HepG2 (cell line): ENCODE results near the gene ANKRD12. TPM values are rescaled to one million over a fixed set of nuclear protein-coding genes. Genes with fewer than 3 reads are reported as not detected.

Experiments
- ATAC-seq: fragments of 200-7000 bp; cut with Tn5 transposase; 3 replicates; pipeline ENCODE4 v1.9.1; 2020; ENCODE audit warnings: mild to moderate bottlenecking, moderate library complexity
- BruUV-seq: library from RNA; stranded (reverse); fragments of 400-500 nt; replicated peaks from 2 replicates; lab custom pipeline; 2021; lab: Mats Ljungman, UMichigan
- CTCF ChIA-PET: fragments of 300-600 bp; formaldehyde crosslinking; extraction: SDS; loops from one replicate; lab custom pipeline; 2021; ENCODE audit warnings: low total read pairs, inconsistent platforms, low intra/inter-chr PET ratio; lab: Yijun Ruan, JAX
- POLR2A ChIA-PET: fragments of 350-600 bp; sonication (Branson Sonifier 250); formaldehyde crosslinking; loops from one replicate; lab custom pipeline; 2020; ENCODE audit warnings: antibody characterized with exemption, inconsistent platforms; lab: Yijun Ruan, JAX
- DNase-seq: peaks from one replicate; pipeline ENCODE4 v3.0.0-alpha.2; 2015; ENCODE audit warnings: low spot score
- FAIRE-seq: peaks from 3 replicates; lab custom pipeline; 2011; peaks lifted over from hg19 to GRCh38; lab: Jason Lieb, UNC
- H2AFZ ChIP-seq: one replicate; pipeline ENCODE4 v1.6.1; 2011; ENCODE audit warnings: low read length, inconsistent platforms
- H3K27ac ChIP-seq: fragments of 300-600 bp; 3 replicates; pipeline ENCODE4 v1.8.0; 2011; ENCODE audit warnings: mixed run types, mild to moderate bottlenecking, mixed read lengths, low read length, inconsistent platforms; ENCODE audit not compliant: insufficient read depth; ENCODE audit errors: extremely low read length
- H3K27me3 ChIP-seq, 2 experiments: fragments of 200-600 bp in 1 of 2; 2 replicates in 1 of 2; 3 replicates in 1 of 2; pipeline versions ENCODE4 v1.6.0 to v1.8.0; 2011; ENCODE audit warnings: low read length in 2 of 2, mild to moderate bottlenecking in 2 of 2, moderate library complexity in 2 of 2, inconsistent platforms in 1 of 2; ENCODE audit not compliant: insufficient read depth in 2 of 2, control insufficient read depth in 1 of 2
- H3K36me3 ChIP-seq, 2 experiments: fragments of 200-600 bp in 1 of 2; replicated peaks in 1 of 2; 2 replicates in 1 of 2; 3 replicates in 1 of 2; pipeline versions ENCODE4 v1.5.1 to v1.8.0; 2011; ENCODE audit warnings: low read length in 2 of 2, inconsistent platforms in 1 of 2; ENCODE audit not compliant: insufficient read depth in 2 of 2, control insufficient read depth in 1 of 2
- H3K4me1 ChIP-seq: 2 replicates; pipeline ENCODE4 v1.5.1; 2012; ENCODE audit warnings: low read length, inconsistent platforms; ENCODE audit not compliant: insufficient read depth
- H3K4me2 ChIP-seq: 2 replicates; pipeline ENCODE4 v1.6.0; 2011; ENCODE audit warnings: low read depth, low read length, inconsistent platforms
- H3K4me3 ChIP-seq, 3 experiments: fragments of 200-600 bp in 1 of 3; sonication (generic), shearing (Covaris generic) in 1 of 3; replicated peaks in 1 of 3; 2 replicates each; pipeline ENCODE4 v1.5.1; 2011 to 2016; ENCODE audit warnings: low read length in 3 of 3, inconsistent platforms in 2 of 3, low read depth in 2 of 3, mild to moderate bottlenecking in 2 of 3, control low read depth in 1 of 3, mixed read lengths in 1 of 3; ENCODE audit not compliant: insufficient read depth in 1 of 3
- H3K79me2 ChIP-seq: one replicate; pipeline ENCODE4 v1.6.1; 2011; ENCODE audit warnings: low read length, inconsistent platforms; ENCODE audit not compliant: insufficient read depth
- H3K9ac ChIP-seq: 2 replicates; pipeline ENCODE4 v1.6.0; 2011; ENCODE audit warnings: mild to moderate bottlenecking, low read depth, low read length, inconsistent platforms; ENCODE audit not compliant: insufficient read depth
- H3K9me3 ChIP-seq: 2 replicates; pipeline ENCODE4 v1.5.1; 2012; ENCODE audit warnings: mild to moderate bottlenecking, low read length
- H4K20me1 ChIP-seq: 2 replicates; pipeline ENCODE4 v1.6.0; 2011; ENCODE audit warnings: inconsistent platforms, mild to moderate bottlenecking, low read length, moderate library complexity; ENCODE audit not compliant: insufficient read depth
- CERS6 ChIP-seq: sonication (generic); formaldehyde crosslinking; IDR thresholded peaks from 2 replicates; pipeline ENCODE4 v1.5.0; 2020; ENCODE audit warnings: missing genetic modification reagents
- EHMT2 ChIP-seq: fragments of 200-600 bp; sonication (generic); IDR thresholded peaks from 2 replicates; pipeline ENCODE4 v1.7.0; 2017; ENCODE audit warnings: antibody characterized with exemption, low read depth, low read length, borderline replicate concordance
- FOSL1 ChIP-seq: sonication (generic); formaldehyde crosslinking; IDR thresholded peaks from 2 replicates; pipeline ENCODE4 v1.9.0; 2021; ENCODE audit warnings: missing genetic modification reagents, borderline replicate concordance
- HMGA1 ChIP-seq: sonication (generic); formaldehyde crosslinking; conservative IDR thresholded peaks from 2 replicates; pipeline ENCODE4 v1.4.0; 2020; ENCODE audit warnings: missing genetic modification reagents
- IKZF4 ChIP-seq: sonication (generic); formaldehyde crosslinking; IDR thresholded peaks from 2 replicates; pipeline ENCODE4 v1.5.1; 2020; ENCODE audit warnings: borderline replicate concordance, mild to moderate bottlenecking, low read depth, missing genetic modification reagents; ENCODE audit errors: not compliant biosample characterization
- NCOR1 ChIP-seq: fragments of 200-600 bp; sonication (generic); IDR thresholded peaks from 2 replicates; pipeline ENCODE4 v1.7.0; 2017; ENCODE audit warnings: antibody characterized with exemption, low read length, borderline replicate concordance
- NFIC ChIP-seq: IDR thresholded peaks from 2 replicates; pipeline ENCODE4 v1.6.1; 2012; ENCODE audit warnings: mild to moderate bottlenecking, low read length, inconsistent platforms
- PBX2 ChIP-seq: IDR thresholded peaks from 2 replicates; pipeline ENCODE4 v1.6.1; 2016; ENCODE audit warnings: control low read depth
- PHF5A ChIP-seq: IDR thresholded peaks from one replicate; pipeline ENCODE4 v1.6.1; 2018; ENCODE audit warnings: low read depth, missing genetic modification reagents; ENCODE audit not compliant: unreplicated experiment
- PRDM10 ChIP-seq: sonication (generic); formaldehyde crosslinking; IDR thresholded peaks from 2 replicates; pipeline ENCODE4 v1.4.0; 2020; ENCODE audit warnings: low read depth, missing genetic modification reagents
- SAFB2 ChIP-seq: sonication (generic); formaldehyde crosslinking; IDR thresholded peaks from 2 replicates; pipeline ENCODE4 v1.5.1; 2020; ENCODE audit warnings: missing genetic modification reagents, low read depth, mild to moderate bottlenecking, borderline replicate concordance
- TAF1 ChIP-seq: sonication (generic); formaldehyde crosslinking; IDR thresholded peaks from 2 replicates; pipeline ENCODE4 v1.4.0; 2020; ENCODE audit warnings: missing genetic modification reagents
- TBX2 ChIP-seq: sonication (generic); formaldehyde crosslinking; IDR thresholded peaks from 2 replicates; pipeline ENCODE4 v1.5.0; 2020; ENCODE audit warnings: missing genetic modification reagents, mild to moderate bottlenecking, borderline replicate concordance
- ZMYM4 ChIP-seq: sonication (generic); formaldehyde crosslinking; IDR thresholded peaks from 2 replicates; pipeline ENCODE4 v1.8.1; 2023; ENCODE audit warnings: mild to moderate bottlenecking, missing genetic modification reagents
- ZNF563 ChIP-seq: sonication (generic); formaldehyde crosslinking; IDR thresholded peaks from 2 replicates; pipeline ENCODE4 v1.8.0; 2022; ENCODE audit warnings: mild to moderate bottlenecking, moderate library complexity, missing genetic modification reagents
- ZNF644 ChIP-seq: IDR thresholded peaks from 2 replicates; pipeline ENCODE4 v1.6.1; 2016; ENCODE audit warnings: low read depth
- ZNF850 ChIP-seq: sonication (generic); formaldehyde crosslinking; conservative IDR thresholded peaks from 2 replicates; pipeline ENCODE4 v1.9.0; 2021; ENCODE audit warnings: mild to moderate bottlenecking, missing genetic modification reagents
- WGBS: methylation state at CpG from one replicate; pipeline ENCODE4 v1.1.6; 2017; ENCODE audit warnings: low lambda C conversion rate; 5-methylcytosine and 5-hydroxymethylcytosine counted together
- in situ Hi-C: cut with HindIII; loops from 2 replicates; pipeline ENCODE4 v1.10.0; 2017; ENCODE audit warnings: low pct_unique_long_range_greater_than_20kb; ENCODE audit not compliant: extremely low pct_ligation_motif_present
- intact Hi-C: fragments of 100-400 bp; cut with micrococcal nuclease; formaldehyde crosslinking; loops from one replicate; pipeline ENCODE4 v1.10.0; 2022; ENCODE audit not compliant: unreplicated experiment
- polyA plus RNA-seq, 8 experiments: library from polyadenylated mRNA; depleted of rRNA in 3 of 8; stranded (reverse) in 7 of 8; unstranded in 1 of 8; fragments of >200 nt; fragmentation: Illumina TruSeq in 4 of 8; extraction: Trizol in 4 of 8; gene quantifications; 2 replicates each; pipeline versions ENCODE4 v1.2.1 to v1.2.3, GENCODE V29; 2011 to 2016; ENCODE audit warnings: low read depth in 4 of 8, missing spikeins in 1 of 8, mixed read lengths in 1 of 8; ENCODE audit not compliant: insufficient read depth in 1 of 8
- total RNA-seq, 5 experiments: library from RNA; depleted of rRNA; stranded (reverse); fragments of >200 nt; fragmentation: Illumina TruSeq; extraction: Trizol; gene quantifications; 2 replicates each; pipeline ENCODE4 v1.2.3, GENCODE V29; 2016; ENCODE audit warnings: low read depth in 1 of 5

Gene ANKRD12
- total and polyA plus RNA-seq, 2 of the 13 experiments (the other 11 are each of a cell fraction or from before 2014, with no cell fraction given), result 6.0 to 23.2 TPM

- TF ChIP-seq SAFB2, result no peak
Measured at GRCh38 chr18:9319333-9319732, 182.8 kb downstream of the ANKRD12 start (continued).

- Histone ChIP-seq H3K9me3 (no peaks in the 10 kb centered on the region), H3K4me1 (0 out of 2 replicates have a peak, but pooled peaks cover 10% of the 10 kb centered on the region), H3K36me3 (no peaks in the 10 kb centered on the region), H2AFZ (no peak overlapping the region), H3K9ac (no peak overlapping the region), H3K4me2 (no peak overlapping the region), H4K20me1 (no peaks in the 10 kb centered on the region), H3K27me3 (no peaks in the 10 kb centered on the region), H3K79me2 (no peaks in the 10 kb centered on the region), H3K27ac (no peak overlapping the region), H3K4me3 (no peak overlapping the region)
- DNase-seq, result no peak
- CTCF ChIA-PET, result no interaction called here
- no TSS peak for BruUV-seq
- in situ Hi-C loops, result no loop called here
- no peak for ATAC-seq
- WGBS, result 19% methylated on average over 4 of the region's 4 CpGs
- intact Hi-C loops, result no loop called here
- FAIRE-seq, result no peak
- POLR2A ChIA-PET, result no interaction called here
- TF ChIP-seq ZNF644 (CRISPR knock-in tag) (no peak), TAF1 (no peak), ZMYM4 (CRISPR knock-in tag) (no peak), NCOR1 (no peak), IKZF4 (CRISPR knock-in tag) (no peak), TBX2 (CRISPR knock-in tag) (no peak), PRDM10 (CRISPR knock-in tag) (no peak), EHMT2 (no peak), CERS6 (CRISPR knock-in tag) (no peak), PHF5A (CRISPR knock-in tag) (no peak), FOSL1 (no peak), HMGA1 (no peak), PBX2 (no peak), ZNF850 (CRISPR knock-in tag) (no peak), NFIC (no peak), ZNF563 (no peak)
Measured at GRCh38 chr18:9321017-9321452, 184.5 kb downstream of the ANKRD12 start.
